OCI-LY3 (cell line): ENCODE data around the gene PLA2G4D.

Experiments used
- H2AFZ ChIP-seq: fragments of 200-600, 300-600 bp; shearing (Covaris generic); 2 replicates; pipeline ENCODE4 v1.6.0; 2014; ENCODE audit warnings: antibody characterized with exemption, low read depth, low read length
- H3K27ac ChIP-seq: fragments of 200-600, 300-600 bp; sonication (generic); 2 replicates; pipeline ENCODE4 v1.5.1; 2014; ENCODE audit warnings: mild to moderate bottlenecking, low read length, moderate library complexity, mixed read lengths
- H3K27me3 ChIP-seq: fragments of 200-600, 300-600 bp; sonication (generic); 2 replicates; pipeline ENCODE4 v1.6.1; 2014; ENCODE audit warnings: low read depth, low read length, mixed read lengths
- H3K36me3 ChIP-seq: fragments of 200-600, 300-600 bp; sonication (generic); replicated peaks from 2 replicates; pipeline ENCODE3; 2014; ENCODE audit warnings: low read depth, low read length, mixed read lengths
- H3K4me1 ChIP-seq: fragments of 300-600, 200-600 bp; sonication (generic); 2 replicates; pipeline ENCODE4 v1.6.1; 2014; ENCODE audit warnings: low read length, mixed read lengths
- H3K4me2 ChIP-seq: fragments of 200-600, 300-600 bp; sonication (generic); 2 replicates; pipeline ENCODE4 v1.6.1; 2014; ENCODE audit warnings: low read length, mixed read lengths
- H3K4me3 ChIP-seq: fragments of 300-600, 200-600 bp; sonication (generic); 2 replicates; pipeline ENCODE4 v1.5.1; 2014; ENCODE audit warnings: antibody characterized with exemption, mild to moderate bottlenecking, low read length, moderate library complexity
- H3K79me2 ChIP-seq: fragments of 300-600, 200-600 bp; shearing (Covaris generic); 2 replicates; pipeline ENCODE4 v1.6.1; 2014; ENCODE audit warnings: mild to moderate bottlenecking, low read length, mixed read lengths
- H3K9ac ChIP-seq: fragments of 300-600, 200-600 bp; shearing (Covaris generic); 2 replicates; pipeline ENCODE4 v1.6.0; 2014; ENCODE audit warnings: mild to moderate bottlenecking, low read length, moderate library complexity
- H3K9me3 ChIP-seq: fragments of 200-600, 300-600 bp; shearing (Covaris generic); 2 replicates; pipeline ENCODE4 v1.6.1; 2014; ENCODE audit warnings: low read length, mixed read lengths; ENCODE audit not compliant: insufficient read depth
- H4K20me1 ChIP-seq: fragments of 200-600, 300-600 bp; sonication (generic); 2 replicates; pipeline ENCODE4 v1.6.1; 2016; ENCODE audit warnings: low read length, mixed read lengths; ENCODE audit not compliant: insufficient read depth
- CTCF ChIP-seq: fragments of 200-600, 300-600 bp; sonication (generic); IDR thresholded peaks from 2 replicates; pipeline ENCODE4 v1.5.1; 2014; ENCODE audit warnings: antibody characterized with exemption, low read length, low read depth
- EZH2phosphoT487 ChIP-seq: fragments of 200-600 bp; shearing (Covaris generic); IDR thresholded peaks from 2 replicates; pipeline ENCODE4 v1.6.1; 2018; ENCODE audit warnings: antibody characterized with exemption, mixed run types, low read depth

The PLA2G4D gene

GRCh38 chr15:42036112-42036905 is 58.1 kb downstream of the PLA2G4D start:
- peak overlapping the region; percentile 61; the same call in 1 of the 2 replicates for H3K4me3 ChIP-seq
- H3K4me2 ChIP-seq: peak overlapping the region; percentile 78
- no peaks in the 10 kb centered on the region for H3K79me2 ChIP-seq
- no peaks in the 10 kb centered on the region for H3K27me3 ChIP-seq
- peak overlapping the region; percentile 88 for H3K27ac ChIP-seq
- TF ChIP-seq EZH2phosphoT487: no peak
- TF ChIP-seq CTCF: no peak
- 0 out of 2 replicates have a peak, but pooled peaks cover 9% of the 10 kb centered on the region for H3K9me3 ChIP-seq
- H3K9ac ChIP-seq: peak overlapping the region; percentile 23; the same call in 1 of the 2 replicates
- peaks cover 50% of the 10 kb centered on the region for H3K4me1 ChIP-seq
- no peak overlapping the region for H2AFZ ChIP-seq
- H4K20me1 ChIP-seq: no peaks in the 10 kb centered on the region
- peaks cover 3% of the 10 kb centered on the region for H3K36me3 ChIP-seq

GRCh38 chr15:42035435-42035761 is 59.0 kb downstream of the PLA2G4D start:
- peaks cover 3% of the 10 kb centered on the region for H3K36me3 ChIP-seq
- peak overlapping the region; percentile 78 for H3K4me2 ChIP-seq
- H4K20me1 ChIP-seq: no peaks in the 10 kb centered on the region
- H3K4me3 ChIP-seq: peak overlapping the region; percentile 61
- peak overlapping the region; percentile 88 for H3K27ac ChIP-seq
- H3K9me3 ChIP-seq: 0 out of 2 replicates have a peak, but pooled peaks cover 9% of the 10 kb centered on the region
- H2AFZ ChIP-seq: no peak overlapping the region
- peak overlapping the region; percentile 57; the same call in 1 of the 2 replicates for H3K9ac ChIP-seq
- H3K4me1 ChIP-seq: peaks cover 50% of the 10 kb centered on the region
- no peaks in the 10 kb centered on the region for H3K79me2 ChIP-seq
- no peaks in the 10 kb centered on the region for H3K27me3 ChIP-seq
- no peak for TF ChIP-seq EZH2phosphoT487
- no peak for TF ChIP-seq CTCF

GRCh38 chr15:42034628-42035434 is 59.5 kb downstream of the PLA2G4D start:
- Histone ChIP-seq H3K79me2 (no peaks in the 10 kb centered on the region), H3K27me3 (no peaks in the 10 kb centered on the region), H3K27ac (peak overlapping the region; percentile 88), H4K20me1 (no peaks in the 10 kb centered on the region), H2AFZ (no peak overlapping the region), H3K36me3 (peaks cover 3% of the 10 kb centered on the region), H3K4me2 (peak overlapping the region; percentile 78), H3K9ac (peak overlapping the region; percentile 57; the same call in 1 of the 2 replicates), H3K4me1 (peaks cover 50% of the 10 kb centered on the region), H3K9me3 (0 out of 2 replicates have a peak, but pooled peaks cover 9% of the 10 kb centered on the region), H3K4me3 (peak overlapping the region; percentile 61)
- TF ChIP-seq EZH2phosphoT487 (no peak), CTCF (no peak)
